Stomach (tissue), 9 donors: ENCODE results near the gene MASP1. TPM values are rescaled to one million over a fixed set of nuclear protein-coding genes. Genes with fewer than 3 reads are reported as not detected.

Experiments
- DNase-seq, 2 donors: peaks; one replicate each; pipeline versions ENCODE4 v3.0.0 to v3.0.0-alpha.2; 2013 to 2019
- H3K27ac ChIP-seq, 5 donors: fragments of 200-600 bp in 4 of 5; sonication (generic) in 4 of 5; one replicate each; pipeline ENCODE4 v1.5.1; 2013 to 2019; ENCODE audit warnings: mild to moderate bottlenecking in 1 of 5, moderate library complexity in 1 of 5
- H3K27me3 ChIP-seq, 3 donors: fragments of 200-600 bp; sonication (generic); one replicate each; pipeline ENCODE4 v1.5.1; 2017 to 2019; ENCODE audit warnings: mixed run types in 1 of 3
- H3K36me3 ChIP-seq, 4 donors: fragments of 200-600 bp; sonication (generic); 1 replicate in 3 of 4; 2 replicates in 1 of 4; pipeline ENCODE4 v1.5.1; 2016 to 2019
- H3K4me1 ChIP-seq, 4 donors: fragments of 200-600 bp; sonication (generic); one replicate each; pipeline ENCODE4 v1.5.1; 2016 to 2019
- H3K4me3 ChIP-seq, 4 donors: fragments of 200-600 bp; sonication (generic) in 3 of 4; one replicate each; pipeline ENCODE4 v1.5.1; 2016 to 2019; ENCODE audit warnings: mild to moderate bottlenecking in 1 of 4
- H3K9me3 ChIP-seq, 4 donors: fragments of 200-600 bp; sonication (generic); one replicate each; pipeline ENCODE4 v1.5.1; 2016 to 2019
- EP300 ChIP-seq: sonication (generic); formaldehyde crosslinking; IDR thresholded peaks from one replicate; pipeline ENCODE4 v1.6.1; 2017; ENCODE audit warnings: antibody characterized with exemption
- POLR2A ChIP-seq, 4 donors: fragments of 450-650 bp; IDR thresholded peaks; one replicate each; pipeline ENCODE4 v1.6.1; 2016; ENCODE audit warnings: antibody characterized with exemption in 4 of 4, control low read depth in 2 of 4, mild to moderate bottlenecking in 1 of 4, moderate library complexity in 1 of 4
- POLR2AphosphoS5 ChIP-seq, 3 donors: sonication (generic); formaldehyde crosslinking; IDR thresholded peaks; one replicate each; pipeline ENCODE4 v1.6.1; 2016; ENCODE audit warnings: antibody characterized with exemption in 3 of 3
- WGBS, 5 donors: extraction: QIAGEN DNeasy Blood & Tissue Kit in 3 of 5; methylation state at CpG; one replicate each; pipeline versions ENCODE4 v1.1.5 to v1.1.7; 2013 to 2018; 5-methylcytosine and 5-hydroxymethylcytosine counted together
- intact Hi-C: fragments of 100-400 bp; cut with DNase I; formaldehyde crosslinking; loops from one replicate; pipeline ENCODE4 v1.15.1; 2023; ENCODE audit warnings: low total_unique reads
- polyA plus RNA-seq, 3 donors: library from polyadenylated mRNA; stranded (reverse); fragments of 200-250 nt; gene quantifications; one replicate each; pipeline ENCODE4 v1.2.3, GENCODE V29; 2013
- total RNA-seq, 5 donors: library from RNA; depleted of rRNA; stranded (reverse); fragments of >200 nt; gene quantifications; one replicate each; pipeline versions ENCODE4 v1.1.0 to v1.2.3, GENCODE V29; 2014 to 2016
- TF ChIP-seq, protein P1 (sequence below), 7 experiments: fragments of 450-650 bp in 4 of 7; fragments of 200-600 bp in 3 of 7; sonication (generic) in 3 of 7; IDR thresholded peaks; one replicate each; pipeline ENCODE4 v1.5.1; 2016 to 2019; ENCODE audit warnings: antibody characterized with exemption in 7 of 7, control low read depth in 2 of 7, mild to moderate bottlenecking in 1 of 7
- donor health status: healthy with polysubstance abuse.
- donor health status: Bipolar disorder and iron deficiency.
- donor health status: healthy.

MASP1 gene
- total and polyA plus RNA-seq, 8 donors, result 0.15 to 2.9 (median 0.70) TPM; not detected in 2

DNA sequence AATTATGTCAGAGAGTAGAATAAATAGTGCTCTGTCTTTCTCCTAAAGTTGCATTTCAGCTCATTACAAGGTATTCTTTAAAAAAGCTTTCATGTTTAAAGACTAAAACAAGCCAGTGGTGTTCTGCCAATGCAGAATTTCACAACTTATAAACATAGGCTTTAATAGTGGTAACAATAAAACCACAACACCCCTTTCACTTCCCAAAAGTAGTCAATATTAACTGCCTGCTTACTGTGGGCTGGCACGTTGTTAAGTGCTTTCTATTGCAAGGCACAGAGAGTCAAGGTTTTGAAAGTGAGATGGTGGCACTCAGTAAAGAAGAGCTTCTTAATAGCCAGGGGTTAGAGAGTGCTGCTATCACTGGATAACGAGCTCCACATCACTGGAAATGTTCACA lies 102.6 kb downstream of the MASP1 start:
- Histone ChIP-seq H3K4me3 (no peak overlapping the region), H3K27ac (peak overlapping the region in 1 of 5 donors; percentile 74), H3K9me3 (no peaks in the 10 kb centered on the region), H3K27me3 (no peaks in the 10 kb centered on the region), H3K4me1 (peaks cover 10 to 38% (median 27%) of the 10 kb centered on the region in 4 donors), H3K36me3 (no peaks in the 10 kb centered on the region)
- no peak for DNase-seq
- intact Hi-C loops, result no loop called here
- TF ChIP-seq, protein P1, sequence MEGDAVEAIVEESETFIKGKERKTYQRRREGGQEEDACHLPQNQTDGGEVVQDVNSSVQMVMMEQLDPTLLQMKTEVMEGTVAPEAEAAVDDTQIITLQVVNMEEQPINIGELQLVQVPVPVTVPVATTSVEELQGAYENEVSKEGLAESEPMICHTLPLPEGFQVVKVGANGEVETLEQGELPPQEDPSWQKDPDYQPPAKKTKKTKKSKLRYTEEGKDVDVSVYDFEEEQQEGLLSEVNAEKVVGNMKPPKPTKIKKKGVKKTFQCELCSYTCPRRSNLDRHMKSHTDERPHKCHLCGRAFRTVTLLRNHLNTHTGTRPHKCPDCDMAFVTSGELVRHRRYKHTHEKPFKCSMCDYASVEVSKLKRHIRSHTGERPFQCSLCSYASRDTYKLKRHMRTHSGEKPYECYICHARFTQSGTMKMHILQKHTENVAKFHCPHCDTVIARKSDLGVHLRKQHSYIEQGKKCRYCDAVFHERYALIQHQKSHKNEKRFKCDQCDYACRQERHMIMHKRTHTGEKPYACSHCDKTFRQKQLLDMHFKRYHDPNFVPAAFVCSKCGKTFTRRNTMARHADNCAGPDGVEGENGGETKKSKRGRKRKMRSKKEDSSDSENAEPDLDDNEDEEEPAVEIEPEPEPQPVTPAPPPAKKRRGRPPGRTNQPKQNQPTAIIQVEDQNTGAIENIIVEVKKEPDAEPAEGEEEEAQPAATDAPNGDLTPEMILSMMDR (IDR thresholded peaks at IDR 0.05), result no peak
- TF ChIP-seq POLR2AphosphoS5 (IDR thresholded peaks at IDR 0.05), result peak in 1 of 3 donors; percentile 30
- WGBS, 5 donors, result 54 to 64% (median 56%) methylated on average over 2 of the region's 2 CpGs

DNA sequence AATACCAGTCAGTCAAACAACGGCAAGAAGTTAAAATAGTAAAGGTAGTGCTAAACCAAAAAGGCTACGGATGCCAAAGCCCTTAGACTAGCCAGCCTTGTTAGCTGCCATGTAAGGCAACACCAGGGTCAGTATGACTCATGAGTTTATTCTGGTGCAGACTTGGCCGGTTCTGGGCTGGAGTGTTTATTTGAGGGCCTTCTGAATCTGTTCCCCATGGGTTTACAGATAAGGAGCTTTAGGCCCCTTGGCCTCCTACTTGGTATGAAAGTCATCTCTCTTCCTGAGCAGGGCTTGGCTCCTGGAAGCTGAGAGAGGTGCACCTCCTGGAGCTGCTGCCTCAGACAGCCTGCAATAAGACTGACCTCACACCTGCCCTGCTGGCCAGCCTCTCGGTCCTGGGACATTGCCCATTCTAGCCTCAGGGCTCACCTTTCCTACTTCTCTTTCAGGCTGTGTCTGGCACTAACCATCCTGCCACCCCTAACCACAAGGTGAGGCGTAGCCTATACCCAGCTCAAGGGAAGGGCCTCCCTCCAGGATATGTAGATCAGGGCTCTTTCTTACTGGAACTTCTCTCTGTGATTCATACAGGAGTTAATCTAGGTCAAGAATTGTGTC lies 104.6 kb downstream of the MASP1 start:
- H3K27me3 ChIP-seq, result no peaks in the 10 kb centered on the region
- no peaks in the 10 kb centered on the region for H3K9me3 ChIP-seq
- intact Hi-C loops, result no loop called here
- H3K27ac ChIP-seq, result peak overlapping the region in 4 of 5 donors; percentile 48 to 74 (median 68)
- H3K36me3 ChIP-seq, result no peaks in the 10 kb centered on the region
- 28 to 40% (median 34%) methylated on average over 5 of the region's 5 CpGs for WGBS, 5 donors
- peaks cover 10 to 38% (median 24%) of the 10 kb centered on the region in 4 donors for H3K4me1 ChIP-seq
- DNase-seq, result peak; percentile 59 to 78
- H3K4me3 ChIP-seq, result no peak overlapping the region
- TF ChIP-seq EP300 (no peak), POLR2AphosphoS5 (IDR thresholded peaks at IDR 0.05) (peak; percentile 3 to 62 (median 8))

DNA sequence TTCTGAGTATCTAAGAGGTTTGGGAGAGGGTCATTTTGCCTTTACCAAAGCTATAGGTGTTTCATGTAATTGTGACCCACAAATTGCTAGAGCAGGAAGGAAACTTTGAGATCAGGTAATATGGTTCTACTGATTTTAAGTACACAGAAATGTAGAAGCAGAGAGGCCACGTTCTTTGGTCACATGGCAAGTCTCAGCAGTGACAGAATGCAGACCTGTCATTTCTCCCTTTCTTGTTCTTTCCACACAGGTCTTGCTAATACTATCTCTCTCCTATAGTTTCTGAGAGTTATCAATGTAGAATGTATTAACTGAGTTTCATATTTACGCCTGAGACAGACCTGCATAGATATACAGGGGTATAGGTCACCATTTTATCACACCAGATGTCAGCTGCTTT lies 105.2 kb downstream of the MASP1 start:
- Histone ChIP-seq H3K27ac (peak overlapping the region in 4 of 5 donors; percentile 48 to 74 (median 68)), H3K27me3 (no peaks in the 10 kb centered on the region)
- no peak for TF ChIP-seq POLR2A (IDR thresholded peaks at IDR 0.05)
- no peak for TF ChIP-seq POLR2AphosphoS5 (IDR thresholded peaks at IDR 0.05)
- no peak for TF ChIP-seq EP300
- TF ChIP-seq, protein P1 (IDR thresholded peaks at IDR 0.05), result no peak

DNA sequence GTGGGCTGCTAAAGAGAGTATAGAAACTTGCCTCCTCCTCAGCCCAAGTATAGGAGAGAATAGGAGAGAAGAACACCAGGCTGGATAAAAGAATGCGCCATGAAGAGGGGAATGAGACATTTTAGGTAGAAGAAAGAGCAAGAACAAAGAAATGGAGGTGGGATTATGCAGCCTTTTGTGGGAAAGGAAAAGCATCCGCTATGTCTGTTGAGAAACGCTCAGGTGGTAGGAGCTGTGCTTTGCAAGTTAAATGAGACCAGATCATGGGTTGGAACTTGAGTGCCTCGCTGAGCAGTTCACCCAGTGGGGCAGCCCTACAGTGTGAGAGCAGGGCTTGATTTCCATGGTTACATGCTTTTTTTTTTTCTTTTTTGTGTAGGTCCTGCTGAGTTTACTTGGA lies 105.8 kb downstream of the MASP1 start:
- H3K9me3 ChIP-seq, result no peaks in the 10 kb centered on the region
- H3K27ac ChIP-seq, result peak overlapping the region in 1 of 5 donors; percentile 65
- no peaks in the 10 kb centered on the region for H3K36me3 ChIP-seq
- TF ChIP-seq POLR2A (IDR thresholded peaks at IDR 0.05), result no peak
- no peak for TF ChIP-seq POLR2AphosphoS5 (IDR thresholded peaks at IDR 0.05)
- TF ChIP-seq EP300, result no peak
- TF ChIP-seq, protein P1 (IDR thresholded peaks at IDR 0.05), result no peak
- no peak overlapping the region for H3K4me3 ChIP-seq
- H3K4me1 ChIP-seq, result peaks cover 10 to 38% (median 24%) of the 10 kb centered on the region in 4 donors
- intact Hi-C loops, result no loop called here
- H3K27me3 ChIP-seq, result no peaks in the 10 kb centered on the region
- WGBS, 5 donors, result 78 to 98% (median 93%) methylated on average over 4 of the region's 4 CpGs
- DNase-seq, result no peak

More for the DNA sequence above, 105.2 kb downstream of the MASP1 start:
- Histone ChIP-seq H3K4me3 (no peak overlapping the region), H3K36me3 (no peaks in the 10 kb centered on the region), H3K4me1 (peaks cover 10 to 38% (median 24%) of the 10 kb centered on the region in 4 donors), H3K9me3 (no peaks in the 10 kb centered on the region)
- peak in 1 of 2 donors; percentile 23 for DNase-seq
- intact Hi-C loops, result no loop called here
- 27 to 49% (median 35%) methylated on average over 2 of the region's 2 CpGs for WGBS, 5 donors

Other genes with a start within 250 kb of the MASP1 start
- 1 to 10 TPM in 4 of 5 donors, not detected in 1; 2.0 to 4.8 (median 2.9) TPM for gene RPL39L, start 152.2 kb downstream of the MASP1 start, total RNA-seq
- gene RPL39L, start 152.2 kb downstream of the MASP1 start, polyA plus RNA-seq, result 10 to 100 TPM; 10.1 to 13.7 (median 11.9) TPM
- gene RTP1, start 94.3 kb downstream of the MASP1 start, total RNA-seq, result not detected
- gene RTP1, start 94.3 kb downstream of the MASP1 start, polyA plus RNA-seq, result not detected
- gene RTP4, start 76.6 kb upstream of the MASP1 start, total RNA-seq, result 10 to 100 TPM in 1 of 5 donors, 1 to 10 TPM in 2, not detected in 2; 3.6 to 65.3 (median 4.2) TPM
- 10 to 100 TPM in 1 of 3 donors, 1 to 10 TPM in 2; 5.2 to 13.6 (median 7.4) TPM for gene RTP4, start 76.6 kb upstream of the MASP1 start, polyA plus RNA-seq